Activated CD8-positive, alpha-beta T cell treated with anti-CD3 and anti-CD28 coated beads for 36 hours (primary cell): ENCODE results near the gene ABI3. TPM values are rescaled to one million over a fixed set of nuclear protein-coding genes. Genes with fewer than 3 reads are reported as not detected.
A peak's percentile ranks its signal among the peaks of the same experiment; 100 is the strongest.

Experiments used
- ATAC-seq: fragments of 200-7000 bp; cut with Tn5 transposase; one replicate; pipeline ENCODE4 v1.10.0; 2021; ENCODE audit warnings: mild to moderate bottlenecking, moderate library complexity
- CTCF ChIA-PET: fragments of 350-600 bp; sonication (Branson Sonifier 250); formaldehyde crosslinking; loops from one replicate; lab custom pipeline; 2021; ENCODE audit warnings: antibody characterized with exemption; lab: Charles Lee
- POLR2A ChIA-PET: fragments of 350-600 bp; sonication (Branson Sonifier 250); formaldehyde crosslinking; loops from one replicate; lab custom pipeline; 2021; ENCODE audit warnings: antibody characterized with exemption; lab: Charles Lee
- DNase-seq: peaks from one replicate; pipeline ENCODE4 v3.0.0-alpha.2; 2020
- H3K27ac Mint-ChIP-seq: one replicate; pipeline ENCODE4 v1.8.0; 2021; ENCODE audit warnings: mild to moderate bottlenecking, mixed read lengths
- H3K27me3 Mint-ChIP-seq: one replicate; pipeline ENCODE4 v1.8.0; 2021; ENCODE audit warnings: mixed read lengths
- H3K36me3 Mint-ChIP-seq: one replicate; pipeline ENCODE4 v1.8.0; 2021; ENCODE audit warnings: low read depth, mixed read lengths
- H3K4me1 Mint-ChIP-seq: one replicate; pipeline ENCODE4 v1.8.0; 2021; ENCODE audit warnings: low read depth, mixed read lengths
- H3K4me3 Mint-ChIP-seq: one replicate; pipeline ENCODE4 v1.8.0; 2021; ENCODE audit warnings: mild to moderate bottlenecking, moderate library complexity, mixed read lengths
- H3K9me3 Mint-ChIP-seq: one replicate; pipeline ENCODE4 v1.8.0; 2021; ENCODE audit warnings: mixed read lengths
- CTCF ChIP-seq: fragments of 200-600 bp; IDR thresholded peaks from one replicate; pipeline ENCODE4 v1.8.0; 2022; ENCODE audit warnings: antibody characterized with exemption, mild to moderate bottlenecking
- intact Hi-C: fragments of 100-400 bp; cut with micrococcal nuclease; formaldehyde crosslinking; loops from one replicate; pipeline ENCODE4 v1.10.0; 2022
- total RNA-seq, 2 experiments: library from RNA; stranded (reverse); gene quantifications; one replicate each; pipeline ENCODE4 v1.2.3, GENCODE V29; 2021

The ABI3 gene
- total RNA-seq, 2 experiments from 2014 or later = 39.3 to 45.1 TPM

GRCh38 chr17:49230636-49231562, 20.4 kb downstream of the ABI3 start, which contains the start of gene PHOSPHO1:
Gene PHOSPHO1, minus strand, starts transcription at chr17:49230787. Its CDS starts 4,096 bp downstream, at chr17:49226691.
- intact Hi-C loops = no loop called here
- H3K27ac Mint-ChIP-seq = no peak within 1 kb of the TSS
- H3K4me1 Mint-ChIP-seq = peaks cover 3% of the 10 kb centered on the region
- H3K36me3 Mint-ChIP-seq = no peaks in the 10 kb centered on the region
- ChIA-PET CTCF (interaction anchor here (0.7 to 9.1 kb wide), 3 partner anchors 16 to 48 kb away, joined by 3 to 210 read pairs (median 3); no protein-coding TSS in a partner anchor), POLR2A (interaction anchor here (2.0 to 3.0 kb wide), 2 partner anchors 21 to 38 kb away, joined by 10 to 14 read pairs; partner anchors contain the start of genes ABI3 and GNGT2)
- peak within 1 kb of the TSS; percentile 66 for H3K4me3 Mint-ChIP-seq
- peak; percentile 90 for DNase-seq
- H3K9me3 Mint-ChIP-seq = no peaks in the 10 kb centered on the region
- TF ChIP-seq CTCF = no peak
- ATAC-seq = peak; percentile 88
- peaks cover 19% of the 10 kb centered on the region for H3K27me3 Mint-ChIP-seq

DNA sequence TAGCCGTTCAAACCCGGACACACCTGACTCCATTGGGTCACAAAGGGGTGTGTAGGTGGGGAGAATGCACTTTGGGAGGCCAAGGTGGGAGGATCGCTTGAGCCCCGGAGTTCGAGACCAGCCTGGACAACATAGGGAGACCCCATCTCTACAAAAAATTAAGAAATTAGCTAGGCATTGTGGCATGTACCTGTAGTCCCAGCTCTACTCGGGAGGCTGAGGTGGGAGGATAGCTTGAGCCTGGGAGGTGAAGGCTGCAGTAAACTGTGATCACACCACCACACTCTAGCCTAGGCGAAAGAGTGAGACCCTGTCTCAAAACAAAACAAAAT, 21.0 kb downstream of the ABI3 start:
- no peaks in the 10 kb centered on the region for H3K36me3 Mint-ChIP-seq
- ATAC-seq = no peak
- no peak for DNase-seq
- intact Hi-C loops = no loop called here
- H3K4me3 Mint-ChIP-seq = peak overlapping the region; percentile 66
- peaks cover 3% of the 10 kb centered on the region for H3K4me1 Mint-ChIP-seq
- peaks cover 17% of the 10 kb centered on the region for H3K27me3 Mint-ChIP-seq
- no peaks in the 10 kb centered on the region for H3K9me3 Mint-ChIP-seq
- POLR2A ChIA-PET = no interaction called here
- H3K27ac Mint-ChIP-seq = no peak overlapping the region
- CTCF ChIA-PET = interaction anchor here (1.1 to 9.1 kb wide), 2 partner anchors 29 to 49 kb away, joined by 3 to 210 read pairs; no protein-coding TSS in a partner anchor
- TF ChIP-seq CTCF = no peak

DNA sequence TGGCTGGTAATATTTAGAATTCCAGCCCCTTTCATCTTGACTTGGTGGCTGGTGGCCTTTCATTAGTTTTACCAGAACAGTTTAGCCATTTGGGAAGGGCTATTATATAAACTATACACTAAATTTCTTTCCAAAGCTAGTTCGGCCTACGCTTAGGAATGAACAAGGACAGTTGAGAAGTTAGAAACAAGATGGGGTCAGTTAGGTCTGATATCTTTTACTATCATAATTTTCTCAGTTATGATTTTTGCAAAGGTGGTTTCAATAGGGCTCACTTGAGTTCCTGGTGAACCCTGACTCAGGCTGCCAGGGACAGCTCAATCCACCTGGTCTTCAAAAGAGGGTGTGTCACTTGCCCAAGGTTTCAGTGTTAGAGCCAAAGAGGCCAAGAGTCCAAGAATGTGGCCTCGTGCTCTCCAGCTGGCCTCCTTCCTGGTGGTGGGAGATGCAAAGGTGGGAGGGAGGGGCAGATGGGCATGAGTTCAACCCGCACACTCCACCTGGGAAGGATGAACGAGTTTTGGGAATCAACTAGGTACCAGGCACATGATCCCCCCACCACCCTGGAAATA, 24.1 kb downstream of the ABI3 start:
- ChIA-PET POLR2A (interaction anchor here (1.7 to 1.9 kb wide), 2 partner anchors 10 to 19 kb away, joined by 5 to 6 read pairs; no protein-coding TSS in a partner anchor), CTCF (no interaction called here)
- Mint-ChIP-seq H3K4me3 (no peak overlapping the region), H3K4me1 (peaks cover 3% of the 10 kb centered on the region), H3K9me3 (no peaks in the 10 kb centered on the region), H3K36me3 (no peaks in the 10 kb centered on the region), H3K27ac (no peak overlapping the region), H3K27me3 (peaks cover 11% of the 10 kb centered on the region)
- DNase-seq = no peak
- ATAC-seq = no peak
- no peak for TF ChIP-seq CTCF
- intact Hi-C loops = no loop called here

- ChIA-PET POLR2A (interaction anchor here (0.7 kb wide), 1 partner anchor 43 kb away, joined by 4 read pairs; no protein-coding TSS in a partner anchor), CTCF (interaction anchor here (2.4 kb wide), 1 partner anchor 9 kb away, joined by 14 read pairs; no protein-coding TSS in a partner anchor)
- intact Hi-C loops = no loop called here
Measured at GRCh38 chr17:49235896-49236295, 25.4 kb downstream of the ABI3 start.

More at GRCh38 chr17:49235896-49236295, 25.4 kb downstream of the ABI3 start:
- Mint-ChIP-seq H3K9me3 (no peaks in the 10 kb centered on the region), H3K27me3 (peaks cover 10% of the 10 kb centered on the region), H3K4me1 (peaks cover 3% of the 10 kb centered on the region), H3K36me3 (no peaks in the 10 kb centered on the region), H3K27ac (no peak overlapping the region), H3K4me3 (no peak overlapping the region)
- DNase-seq = no peak
- no peak for TF ChIP-seq CTCF
- no peak for ATAC-seq
